Measurements from ENCODE around the gene AK3. TPM values are rescaled to one million over a fixed set of nuclear protein-coding genes. Genes with fewer than 3 reads are reported as not detected.

Gene AK3
- total RNA-seq, 1 donor from 2014 or later, result 54.0 TPM

DNA sequence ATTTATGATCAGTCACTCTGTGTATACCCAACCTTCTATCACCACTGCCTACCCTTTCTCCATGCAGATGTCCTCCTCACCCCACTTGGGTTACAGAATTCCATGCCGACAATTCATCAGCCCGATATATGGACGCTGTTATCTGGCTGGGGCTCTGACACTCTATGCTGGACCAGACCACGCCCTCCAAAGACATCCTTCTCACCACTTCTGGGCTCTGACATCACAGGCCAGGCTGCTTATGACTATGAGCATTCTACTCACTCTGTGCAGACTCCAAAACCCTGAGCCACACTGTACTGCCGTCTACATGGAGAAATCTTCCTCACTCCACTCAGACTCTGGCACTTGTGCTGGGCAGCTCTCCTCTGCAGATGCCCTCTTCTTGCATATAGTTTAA lies 7.6 kb upstream of the AK3 start:
- DNase-seq (ENCODE audit: low read depth, low spot score), result no peak

DNA sequence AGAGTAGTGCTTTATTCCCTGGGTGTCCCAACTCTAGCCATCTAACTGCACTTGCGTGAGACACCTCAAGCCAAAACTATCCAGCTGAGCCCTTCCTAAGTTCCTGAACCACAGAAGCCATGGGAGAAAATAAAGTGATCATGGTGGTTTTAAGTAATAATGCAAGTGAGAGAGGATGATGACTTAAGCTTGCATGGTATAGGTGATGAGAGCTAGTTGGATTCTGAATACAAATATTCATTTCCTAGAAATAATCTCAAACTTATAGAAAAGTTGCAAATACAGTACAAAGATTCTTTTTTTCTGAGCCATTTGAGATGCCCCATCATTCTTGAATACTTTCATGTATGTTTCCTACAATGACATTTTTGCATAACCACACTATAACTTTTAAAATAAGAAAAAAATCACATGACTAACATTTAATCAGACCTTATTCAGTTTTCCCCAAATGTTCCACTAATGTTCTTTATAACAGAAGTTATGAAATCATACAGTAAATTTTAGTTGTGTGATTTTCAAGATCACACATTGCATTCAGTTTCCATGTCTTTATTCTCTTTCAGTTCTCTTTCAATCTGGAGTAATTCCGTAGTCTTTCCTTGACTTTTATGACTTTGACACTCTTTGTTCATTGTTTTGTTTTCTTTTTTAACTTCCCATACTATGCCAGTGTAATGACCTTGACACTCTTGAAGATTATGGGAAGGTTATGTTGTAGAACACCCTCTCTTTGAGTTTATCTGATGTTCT lies 5.5 kb upstream of the AK3 start:
- DNase-seq (ENCODE audit: low read depth, low spot score), result no peak

DNA sequence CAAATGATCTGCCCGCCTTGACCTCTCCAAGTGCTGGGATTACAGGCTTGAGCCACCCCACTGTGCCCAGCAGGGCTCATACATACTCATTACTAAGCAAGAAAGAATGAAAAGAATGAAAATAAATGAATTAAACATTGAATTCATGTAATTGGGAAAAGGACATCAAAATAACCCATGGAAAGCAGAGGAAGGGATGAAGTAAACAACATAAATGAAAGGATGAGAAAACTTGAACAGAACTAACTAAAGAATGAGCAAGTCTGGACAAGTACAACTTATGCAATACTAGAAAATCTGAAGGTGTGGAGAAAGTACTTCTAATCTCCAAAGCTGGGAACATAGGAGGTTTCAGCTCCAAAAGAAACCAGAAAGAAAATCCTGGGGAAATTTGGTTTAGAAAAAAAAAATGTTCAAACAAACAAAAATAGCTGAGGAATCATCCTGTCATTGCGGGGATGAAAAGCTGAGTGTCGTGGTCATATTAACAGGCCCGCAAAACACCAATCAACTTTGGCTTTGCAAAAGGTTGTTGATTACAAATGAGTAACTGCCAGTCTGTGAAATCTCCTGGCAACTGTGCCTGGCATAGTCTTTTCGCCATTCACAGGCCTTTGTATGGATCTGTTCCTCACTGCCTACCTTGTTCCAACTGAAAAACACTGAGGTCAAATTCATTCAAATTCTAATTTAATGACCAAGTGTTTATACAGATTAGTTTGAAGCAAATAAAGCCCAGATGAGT lies 2.3 kb upstream of the AK3 start:
- DNase-seq (ENCODE audit: low read depth, low spot score), result no peak

DNA sequence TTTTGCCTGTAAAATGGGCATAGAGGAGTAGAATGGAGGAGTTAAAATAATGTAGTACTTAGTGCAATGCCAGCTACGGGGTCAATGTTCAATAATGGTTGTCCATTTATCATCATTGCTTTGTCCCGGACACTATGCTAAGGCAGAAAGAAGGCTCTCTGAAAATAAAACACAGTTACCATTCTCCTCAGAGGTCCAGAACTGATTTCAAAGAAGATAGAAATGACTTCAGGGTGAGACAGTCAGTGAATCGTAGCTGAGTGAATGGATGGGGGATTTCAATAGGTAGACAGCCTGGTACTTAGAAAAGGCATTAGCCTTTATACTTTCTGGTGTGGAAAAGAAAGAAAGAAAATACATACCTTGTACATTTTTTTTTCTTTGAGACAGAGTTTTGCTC lies 1.2 kb upstream of the AK3 start:
- DNase-seq (ENCODE audit: low read depth, low spot score), result no peak

DNA sequence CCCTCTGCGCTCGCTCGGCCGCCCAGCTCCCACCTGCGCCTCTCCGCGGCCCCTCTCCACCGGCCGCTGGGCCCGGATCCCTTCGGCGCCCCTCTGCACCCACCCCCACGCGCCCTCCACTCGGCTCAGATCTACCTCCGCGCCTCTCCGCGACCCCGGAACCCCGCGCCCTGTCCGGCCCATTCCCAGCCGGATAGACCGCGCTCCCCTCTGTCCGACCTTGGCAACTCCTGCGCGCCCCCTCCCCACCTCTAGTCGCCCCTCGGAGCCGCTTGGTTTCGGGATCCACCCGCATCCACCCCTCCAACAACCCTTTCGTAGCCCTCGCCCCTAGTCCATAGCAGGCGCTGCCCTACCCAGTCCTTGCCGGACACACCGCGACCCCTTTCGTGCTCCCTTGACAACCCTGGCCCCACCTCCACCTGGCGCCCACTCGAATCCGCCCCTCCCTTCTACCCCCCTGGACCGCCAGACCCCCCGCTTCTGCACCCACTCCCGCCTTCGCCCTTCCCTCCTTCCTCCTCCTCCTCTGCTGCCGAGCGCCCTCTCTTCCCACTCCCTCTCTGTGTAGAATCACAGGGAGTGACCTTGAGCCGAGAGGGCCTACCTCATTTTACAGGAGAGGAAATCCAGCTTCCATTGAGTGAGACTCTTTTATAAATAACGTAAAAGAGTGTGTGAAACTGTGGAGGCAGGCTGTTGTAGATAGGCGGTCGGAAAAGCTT lies 525 bp upstream of the AK3 start:
- DNase-seq (ENCODE audit: low read depth, low spot score), result no peak

DNA sequence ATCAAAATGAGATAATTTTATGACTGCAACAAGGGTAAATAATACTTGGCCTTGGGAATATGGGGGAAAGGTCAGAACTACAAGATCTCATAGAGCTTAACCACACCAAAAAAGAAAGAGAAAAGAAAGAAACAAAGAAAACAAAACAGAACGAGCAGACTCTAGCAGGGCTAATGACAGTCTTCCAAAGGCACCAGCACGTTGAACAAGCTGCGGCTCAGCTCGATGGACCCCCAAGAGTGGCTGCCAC lies 689 bp downstream of the AK3 start:
- no peak for DNase-seq (ENCODE audit: low read depth, low spot score)

DNA sequence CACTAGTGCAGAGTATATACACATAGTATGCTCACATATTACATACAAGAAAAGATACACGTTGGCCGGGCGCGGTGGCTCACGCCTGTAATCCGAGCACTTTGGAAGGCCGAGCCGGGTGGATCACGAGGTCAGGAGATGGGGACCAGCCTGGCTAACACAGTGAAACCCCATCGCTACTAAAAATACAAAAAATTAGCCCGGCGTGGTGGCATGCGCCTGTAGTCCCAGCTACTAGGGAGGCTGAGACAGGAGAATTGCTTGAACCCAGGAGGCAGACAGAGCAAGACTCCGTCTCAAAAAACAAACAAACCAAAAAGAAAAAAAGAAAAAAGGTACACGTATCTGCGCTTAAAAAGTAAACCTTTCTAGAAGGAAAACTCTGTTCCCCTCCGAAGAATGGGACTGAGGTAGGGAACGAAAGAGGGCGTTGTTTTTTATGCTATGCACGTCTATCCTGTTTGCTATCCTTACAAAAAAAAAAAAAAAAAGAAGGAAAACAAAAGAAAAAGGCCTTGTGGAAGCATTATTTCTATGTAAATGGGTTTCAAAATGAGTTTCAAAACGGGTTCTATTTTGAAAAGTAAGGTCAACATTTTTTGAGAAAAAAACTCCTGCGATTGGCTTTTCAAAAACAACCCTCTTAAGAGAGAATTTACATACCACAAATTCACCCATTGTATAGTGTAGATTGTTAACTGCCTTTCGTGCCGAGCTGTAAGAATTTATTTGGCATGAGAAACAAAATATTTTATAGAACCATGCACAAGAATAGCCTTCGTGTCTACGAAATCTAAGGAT lies 1.2 kb downstream of the AK3 start:
- no peak for DNase-seq (ENCODE audit: low read depth, low spot score)

DNA sequence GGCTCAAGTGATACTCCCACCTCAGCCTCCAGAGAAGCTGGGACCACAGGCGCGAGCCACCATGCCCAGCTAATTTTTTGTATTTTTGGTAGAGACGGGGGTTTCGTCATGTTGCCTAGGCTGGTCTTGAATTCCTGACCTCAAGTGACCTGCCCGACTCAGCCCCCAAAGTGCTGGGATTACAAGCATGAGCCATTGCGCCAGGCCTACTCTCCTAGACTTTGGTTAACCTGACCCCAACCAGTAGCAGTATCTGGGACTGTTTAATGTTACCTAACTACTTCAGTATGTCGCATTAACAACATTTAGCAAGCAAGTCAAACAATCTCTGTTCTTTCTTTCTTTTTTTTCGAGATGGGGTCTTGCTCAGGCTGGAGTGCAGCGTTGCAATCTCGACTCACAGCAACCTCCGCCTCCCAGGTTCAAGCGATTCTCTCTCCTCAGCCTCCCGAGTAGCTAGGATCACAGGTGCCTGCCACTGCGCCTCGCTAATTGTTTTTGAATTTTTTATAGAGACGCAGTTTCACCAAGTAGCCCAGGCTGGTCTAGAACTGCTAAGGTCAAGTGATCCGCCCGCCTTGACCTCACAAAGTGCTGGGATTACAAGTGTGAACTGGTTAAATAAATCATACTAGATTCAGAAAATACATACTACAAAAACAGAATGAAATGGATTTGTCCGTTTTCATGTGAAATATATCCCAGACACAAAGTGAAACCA lies 2.0 kb downstream of the AK3 start:
- DNase-seq (ENCODE audit: low read depth, low spot score), result no peak

DNA sequence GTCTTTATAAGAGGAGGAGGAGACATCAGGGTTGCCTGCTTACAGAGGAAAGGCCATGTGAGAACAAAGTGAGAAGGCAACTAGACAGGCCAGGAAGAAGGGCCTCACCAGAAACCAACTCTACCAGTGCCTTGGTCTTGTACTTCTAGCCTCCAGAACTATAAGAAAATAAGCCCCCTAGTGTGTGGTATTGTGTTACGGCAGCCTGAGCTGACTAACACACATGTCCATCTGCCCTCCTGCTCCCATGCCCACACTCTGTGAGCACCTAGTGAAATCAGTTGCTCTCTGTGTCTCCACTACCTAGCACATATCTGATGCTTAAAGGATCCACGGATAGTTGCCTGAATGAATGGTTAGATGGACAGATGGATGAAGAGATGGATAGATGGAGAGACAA lies 6.9 kb downstream of the AK3 start:
- DNase-seq (ENCODE audit: low read depth, low spot score), result no peak

DNA sequence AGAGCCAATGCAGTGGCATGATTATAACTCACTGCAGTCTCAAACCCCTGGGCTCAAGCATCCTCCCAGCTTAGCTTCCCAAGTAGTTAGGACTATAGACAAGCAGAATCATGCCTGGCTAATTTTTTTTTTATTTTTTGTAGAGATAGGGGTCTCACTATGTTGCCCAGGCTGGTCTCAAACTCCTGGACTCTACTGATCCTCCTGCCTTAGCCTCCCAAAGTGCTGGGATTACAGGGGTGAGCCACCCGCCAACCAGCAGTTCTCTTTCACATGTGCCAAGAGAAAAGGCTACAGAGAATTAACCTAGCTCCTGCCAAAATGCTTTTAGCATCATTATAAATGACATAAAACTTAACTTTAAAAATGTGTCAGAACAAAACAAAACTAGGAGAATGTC lies 8.1 kb downstream of the AK3 start:
- DNase-seq (ENCODE audit: low read depth, low spot score), result no peak

DNA sequence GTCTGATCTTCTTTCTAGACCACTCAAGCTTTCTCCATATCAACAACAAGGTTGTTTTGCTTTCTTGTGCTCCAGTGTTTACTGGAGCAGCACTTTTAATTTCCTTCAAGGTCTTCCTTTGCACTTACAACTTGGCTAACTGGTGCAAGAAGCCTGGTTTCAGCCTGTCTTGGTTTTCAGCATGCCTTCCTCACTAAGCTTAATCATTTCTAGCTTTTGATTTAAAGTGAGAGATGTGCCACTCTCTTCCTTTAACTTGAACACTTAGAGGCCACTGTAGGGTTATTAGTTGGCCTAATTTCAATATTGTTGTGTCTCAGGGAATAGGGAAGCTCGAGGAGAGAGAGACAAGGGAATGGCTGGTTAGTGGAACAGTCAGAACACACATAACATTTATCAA lies 13.4 kb downstream of the AK3 start:
- DNase-seq (ENCODE audit: low read depth, low spot score), result no peak

DNA sequence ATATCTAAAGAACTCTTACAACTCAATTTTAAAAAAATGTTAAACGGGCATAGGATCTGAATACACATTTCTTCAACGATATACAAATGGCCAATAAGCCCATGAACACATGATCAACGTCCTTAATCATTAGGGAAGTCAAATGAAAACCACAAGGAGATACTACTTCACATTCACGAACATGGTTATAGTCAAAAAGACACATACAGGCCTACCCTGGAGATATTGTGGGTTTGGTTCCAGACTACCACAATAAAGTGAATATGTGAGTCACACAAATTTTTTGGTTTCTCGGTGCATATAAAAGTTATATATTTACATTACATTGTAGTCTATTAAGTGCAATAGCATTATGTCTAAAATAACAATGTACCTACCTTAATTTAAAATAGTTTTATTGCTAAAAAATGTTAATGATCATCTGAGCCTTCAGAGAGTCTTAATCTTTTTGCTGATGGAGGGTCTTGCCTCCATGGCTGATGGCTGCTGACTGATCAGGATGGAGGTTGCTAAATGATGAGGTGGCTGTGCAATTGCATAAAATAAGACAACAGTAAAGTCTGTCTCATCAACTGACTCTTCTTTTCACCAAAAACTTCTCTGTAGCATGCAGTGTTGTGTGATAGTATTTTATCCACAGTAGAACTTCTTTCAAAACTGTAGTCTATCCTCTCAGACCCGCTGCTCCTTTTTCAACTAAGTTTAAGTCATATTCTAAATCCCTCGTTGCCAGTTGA lies 15.1 kb downstream of the AK3 start:
- DNase-seq (ENCODE audit: low read depth, low spot score), result no peak

DNA sequence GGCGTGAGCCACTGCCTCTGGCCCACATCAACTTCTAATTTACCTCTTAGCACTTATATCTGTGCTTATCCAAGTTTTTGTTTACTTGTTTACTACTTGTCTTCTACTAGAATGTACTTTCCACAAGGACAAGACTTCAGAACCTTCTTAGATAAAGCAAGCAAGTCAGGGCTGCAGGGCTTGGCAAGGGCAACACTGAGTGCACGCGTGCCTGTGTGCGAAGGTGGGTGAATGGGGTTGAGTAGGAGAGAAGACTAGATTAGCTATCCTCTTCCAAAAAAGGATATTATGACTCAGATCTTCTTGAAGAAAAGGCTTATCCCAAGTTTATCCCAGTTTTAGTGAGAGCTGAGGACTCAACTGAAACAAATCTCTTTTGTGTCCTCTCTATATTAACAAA lies 19.3 kb downstream of the AK3 start:
- no peak for DNase-seq (ENCODE audit: low read depth, low spot score)

DNA sequence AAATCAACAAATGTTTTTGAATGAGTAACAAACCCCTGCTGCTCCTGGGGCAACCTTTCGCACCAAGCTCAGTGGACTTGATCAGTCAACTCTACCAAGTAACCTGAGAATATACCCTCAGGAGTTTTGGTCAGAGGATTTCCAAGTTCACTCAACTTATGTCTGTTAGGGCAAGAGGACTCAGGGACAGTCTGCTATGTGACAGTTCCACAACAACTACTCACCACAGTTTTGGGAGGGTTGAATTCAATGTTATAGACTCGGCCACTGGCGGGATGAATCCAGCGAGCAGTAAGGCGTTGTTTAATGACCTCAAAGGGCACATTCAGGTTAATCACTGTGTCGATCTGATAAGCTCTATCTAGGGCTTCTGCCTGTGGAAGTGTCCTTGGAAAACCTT lies 22.1 kb downstream of the AK3 start:
- DNase-seq (ENCODE audit: low read depth, low spot score), result no peak

DNA sequence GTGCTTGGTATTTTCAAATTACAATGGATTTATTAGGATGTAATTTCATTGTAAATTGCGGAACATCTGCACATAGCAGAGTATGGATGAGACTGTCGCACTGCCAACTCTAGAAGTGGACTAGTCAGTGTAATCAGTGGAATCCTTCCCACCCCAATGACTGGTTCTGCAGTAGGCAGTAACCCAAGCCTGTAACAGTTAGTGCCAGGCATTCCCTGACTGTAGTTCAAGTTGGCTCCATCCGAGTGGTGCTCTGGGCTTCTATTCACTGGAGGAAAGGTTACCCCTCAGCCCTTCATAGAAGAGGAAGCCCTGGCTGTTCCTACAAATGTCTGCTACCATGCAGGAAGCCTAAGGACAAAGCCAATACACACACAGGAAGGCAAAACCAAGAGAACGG lies 23.2 kb downstream of the AK3 start:
- DNase-seq (ENCODE audit: low read depth, low spot score), result no peak

DNA sequence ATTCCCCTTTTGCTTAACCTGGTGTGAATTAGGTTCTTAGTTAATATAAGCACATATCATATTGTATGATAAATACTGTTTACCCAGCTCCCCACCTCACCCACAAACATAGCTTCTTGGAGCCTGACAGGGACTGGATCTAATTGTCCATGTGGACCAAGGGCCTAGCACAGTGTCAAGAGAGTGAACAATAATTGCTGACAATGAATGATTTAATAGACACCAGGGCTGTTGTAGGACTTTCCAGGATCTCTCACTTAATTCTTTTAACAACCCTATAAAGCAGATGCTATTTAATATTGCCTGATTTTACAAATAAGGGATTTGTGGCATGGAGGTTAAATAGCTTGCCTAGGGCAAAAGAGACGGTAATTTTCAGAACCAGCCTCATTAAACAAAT lies 24.8 kb downstream of the AK3 start:
- no peak for DNase-seq (ENCODE audit: low read depth, low spot score)

DNA sequence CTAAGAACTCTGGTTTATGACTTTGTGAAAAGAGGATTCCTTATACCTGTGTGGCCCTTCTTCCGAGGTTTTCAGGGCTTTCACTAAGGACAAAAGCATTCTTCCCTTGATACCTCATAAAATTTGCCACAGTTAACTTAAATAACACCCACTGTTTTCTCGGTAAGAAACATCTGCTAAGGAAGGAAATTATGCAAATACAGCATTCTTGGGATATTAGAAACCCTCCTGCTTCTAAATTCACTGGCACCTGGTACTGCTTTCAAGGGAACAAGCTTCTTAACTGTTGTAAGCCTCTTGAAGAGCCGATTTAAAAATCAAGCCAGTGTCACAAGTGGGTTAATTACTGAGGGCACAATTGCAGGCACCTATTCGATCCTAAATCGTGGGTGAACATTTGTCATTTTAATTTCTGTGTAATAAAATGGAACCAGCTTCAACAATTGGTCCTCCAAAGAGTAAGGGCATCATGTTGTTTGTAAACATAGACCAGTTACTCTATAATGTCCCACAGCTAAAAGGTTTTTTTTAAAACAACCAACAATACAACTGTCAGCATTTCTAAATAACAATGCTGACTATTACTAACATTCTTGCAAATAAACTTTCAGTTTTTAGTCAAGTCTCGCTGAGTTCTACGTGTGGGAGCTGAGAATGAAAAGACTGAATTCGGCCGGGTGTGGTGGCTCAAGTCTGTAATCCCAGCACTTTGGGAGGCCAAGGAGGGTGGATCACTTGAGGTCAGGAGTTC lies 26.6 kb downstream of the AK3 start:
- DNase-seq (ENCODE audit: low read depth, low spot score), result peak; percentile 3

DNA sequence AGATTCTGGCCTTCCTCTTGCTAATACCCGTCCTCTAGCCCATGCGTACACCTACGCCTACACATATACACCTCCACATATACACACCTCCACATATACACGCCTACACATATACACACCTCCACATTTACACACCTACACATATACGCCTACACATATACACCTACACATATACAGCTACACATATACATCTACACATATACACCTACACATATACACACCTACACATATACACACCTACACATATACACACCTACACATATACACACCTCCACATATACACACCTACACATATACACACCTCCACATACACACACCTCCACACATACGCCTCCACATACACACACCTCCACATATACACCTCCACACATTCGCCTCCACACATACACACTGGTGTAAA lies 27.2 kb downstream of the AK3 start:
- no peak for DNase-seq (ENCODE audit: low read depth, low spot score)

DNA sequence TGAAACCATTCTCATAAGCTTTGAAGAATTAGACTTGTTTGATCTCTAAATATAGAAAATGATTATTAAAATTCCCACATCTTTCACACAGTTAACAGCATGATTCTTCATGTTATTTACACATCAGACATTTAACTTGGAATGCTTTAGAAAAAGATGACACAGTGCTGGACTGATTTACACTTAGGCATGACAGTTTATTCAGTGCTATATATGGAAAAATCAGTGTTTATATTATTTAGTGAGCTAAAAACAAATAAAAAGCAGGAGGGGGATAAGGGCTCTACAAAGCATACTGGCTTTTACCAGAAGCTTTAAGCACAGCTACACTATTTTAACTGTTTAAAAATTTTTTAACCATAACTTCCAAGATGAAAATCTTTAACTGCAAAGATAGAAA lies 31.6 kb downstream of the AK3 start:
- no peak for DNase-seq (ENCODE audit: low read depth, low spot score)

Data from pulmonary artery endothelial cell (primary cell).